ENCODE results near the gene CEPT1. TPM values are rescaled to one million over a fixed set of nuclear protein-coding genes. Genes with fewer than 3 reads are reported as not detected.

CEPT1 gene
- total and polyA plus RNA-seq, 2 donors (not counting 1 experiment from before 2014, with no cell fraction given): 26.4 to 74.5 TPM

DNA sequence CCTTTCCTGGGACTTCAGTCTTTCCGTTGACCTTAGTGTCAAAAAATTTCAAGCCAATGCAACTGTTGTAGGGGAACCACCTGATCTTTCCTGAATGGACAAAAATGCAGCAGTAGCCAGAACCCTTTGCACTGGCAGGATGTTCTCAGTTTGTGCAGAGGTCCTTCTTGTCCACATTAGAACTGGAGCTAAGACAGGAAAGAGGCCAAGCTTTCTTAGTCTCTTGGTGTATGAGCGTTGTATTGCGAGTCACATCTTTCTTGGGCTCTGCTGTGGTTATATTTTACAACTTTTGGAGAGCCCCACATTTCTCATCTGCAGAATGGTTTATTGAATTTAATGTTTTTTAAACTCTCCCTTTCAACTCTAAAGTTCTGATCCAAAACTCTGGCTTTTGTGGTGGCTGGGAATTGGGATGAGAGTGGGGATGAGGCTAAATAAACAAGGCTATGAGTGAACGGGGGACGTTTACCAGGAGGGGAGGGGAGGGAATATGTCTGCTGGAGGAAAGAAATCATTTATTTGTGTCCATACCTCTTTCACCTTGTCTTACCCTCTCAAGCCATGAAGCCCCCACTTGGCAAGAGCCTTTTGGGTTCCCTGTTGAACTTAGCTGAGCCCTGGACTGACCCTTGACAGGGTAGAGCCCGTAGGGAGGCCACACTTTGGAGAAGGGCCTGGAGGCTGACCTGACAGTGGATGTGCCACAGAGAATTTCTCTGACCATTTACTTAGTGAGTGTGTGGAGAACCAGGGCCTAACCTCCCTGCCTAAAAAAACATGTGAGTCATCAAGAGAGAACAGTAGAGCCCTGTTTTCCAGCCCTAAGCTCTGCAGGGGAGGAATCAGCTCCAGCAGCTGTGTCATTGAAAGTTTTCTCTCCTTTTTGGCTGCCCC is 88.1 kb downstream of the CEPT1 start:
- TF ChIP-seq CTCF (conservative IDR thresholded peaks at IDR 0.05 in 1 of 2, IDR thresholded peaks at IDR 0.05 in 1 of 2; ENCODE audit: low read depth in 1 of 2, low read length in 2 of 2) (no peak), EZH2 (IDR thresholded peaks at IDR 0.05; ENCODE audit: low read length, missing control alignments) (no peak)
- peak; percentile 92 to 94 for DNase-seq (ENCODE audit: low read depth in 2 of 2)
- Histone ChIP-seq H3K4me3 (replicated peaks in 1 of 4; ENCODE audit: control extremely low read depth in 1 of 4, insufficient read depth in 1 of 4, low read depth in 3 of 4, low read length in 4 of 4) (no peak overlapping the region), H3K4me1 (ENCODE audit: control insufficient read depth, extremely low read depth, insufficient read depth, low read length) (no peaks in the 10 kb centered on the region), H3K4me2 (ENCODE audit: extremely low read depth, insufficient read depth, low read length) (no peak overlapping the region), H3K79me2 (ENCODE audit: control insufficient read depth, insufficient read depth, low read length) (no peaks in the 10 kb centered on the region), H3K27me3 (ENCODE audit: control insufficient read depth, insufficient read depth, low read length) (no peaks in the 10 kb centered on the region), H3K9ac (ENCODE audit: insufficient read depth, low read length) (no peak overlapping the region), H3K27ac (ENCODE audit: insufficient read depth, low read length) (no peak overlapping the region), H4K20me1 (ENCODE audit: control insufficient read depth, extremely low read depth, insufficient read depth, low read length) (no peaks in the 10 kb centered on the region), H3K36me3 (ENCODE audit: control insufficient read depth, insufficient read depth, low read length) (no peaks in the 10 kb centered on the region), H3K9me3 (ENCODE audit: control insufficient read depth, insufficient read depth, low read depth, low read length) (no peaks in the 10 kb centered on the region), H2AFZ (ENCODE audit: low read length) (no peak overlapping the region)

GRCh38 chr1:111228748-111229126 is 88.7 kb downstream of the CEPT1 start:
- no peak overlapping the region for H3K27ac ChIP-seq (ENCODE audit: insufficient read depth, low read length)
- DNase-seq (ENCODE audit: low read depth in 2 of 2): no peak

GRCh38 chr1:111232134-111232533 is 92.1 kb downstream of the CEPT1 start:
- DNase-seq (ENCODE audit: low read depth in 2 of 2): no peak
- no peaks in the 10 kb centered on the region for H4K20me1 ChIP-seq (ENCODE audit: control insufficient read depth, extremely low read depth, insufficient read depth, low read length)
- H3K9ac ChIP-seq (ENCODE audit: insufficient read depth, low read length): no peak overlapping the region
- H2AFZ ChIP-seq (ENCODE audit: low read length): no peak overlapping the region
- H3K27ac ChIP-seq (ENCODE audit: insufficient read depth, low read length): no peak overlapping the region
- no peaks in the 10 kb centered on the region for H3K9me3 ChIP-seq (ENCODE audit: control insufficient read depth, insufficient read depth, low read depth, low read length)
- no peak overlapping the region for H3K4me2 ChIP-seq (ENCODE audit: extremely low read depth, insufficient read depth, low read length)
- no peaks in the 10 kb centered on the region for H3K36me3 ChIP-seq (ENCODE audit: control insufficient read depth, insufficient read depth, low read length)
- H3K4me1 ChIP-seq (ENCODE audit: control insufficient read depth, extremely low read depth, insufficient read depth, low read length): no peaks in the 10 kb centered on the region
- H3K27me3 ChIP-seq (ENCODE audit: control insufficient read depth, insufficient read depth, low read length): no peaks in the 10 kb centered on the region
- no peak overlapping the region for H3K4me3 ChIP-seq (replicated peaks in 1 of 4; ENCODE audit: control extremely low read depth in 1 of 4, insufficient read depth in 1 of 4, low read depth in 3 of 4, low read length in 4 of 4)
- TF ChIP-seq CTCF (conservative IDR thresholded peaks at IDR 0.05 in 1 of 2, IDR thresholded peaks at IDR 0.05 in 1 of 2; ENCODE audit: low read depth in 1 of 2, low read length in 2 of 2): no peak
- no peak for TF ChIP-seq EZH2 (IDR thresholded peaks at IDR 0.05; ENCODE audit: low read length, missing control alignments)
- H3K79me2 ChIP-seq (ENCODE audit: control insufficient read depth, insufficient read depth, low read length): no peaks in the 10 kb centered on the region

More at GRCh38 chr1:111228748-111229126, 88.7 kb downstream of the CEPT1 start:
- H3K4me3 ChIP-seq (replicated peaks in 1 of 4; ENCODE audit: control extremely low read depth in 1 of 4, insufficient read depth in 1 of 4, low read depth in 3 of 4, low read length in 4 of 4): no peak overlapping the region
- no peaks in the 10 kb centered on the region for H4K20me1 ChIP-seq (ENCODE audit: control insufficient read depth, extremely low read depth, insufficient read depth, low read length)
- no peak overlapping the region for H3K9ac ChIP-seq (ENCODE audit: insufficient read depth, low read length)
- H3K4me1 ChIP-seq (ENCODE audit: control insufficient read depth, extremely low read depth, insufficient read depth, low read length): no peaks in the 10 kb centered on the region
- no peaks in the 10 kb centered on the region for H3K27me3 ChIP-seq (ENCODE audit: control insufficient read depth, insufficient read depth, low read length)
- TF ChIP-seq EZH2 (IDR thresholded peaks at IDR 0.05; ENCODE audit: low read length, missing control alignments) (no peak), CTCF (conservative IDR thresholded peaks at IDR 0.05 in 1 of 2, IDR thresholded peaks at IDR 0.05 in 1 of 2; ENCODE audit: low read depth in 1 of 2, low read length in 2 of 2) (no peak)
- no peaks in the 10 kb centered on the region for H3K79me2 ChIP-seq (ENCODE audit: control insufficient read depth, insufficient read depth, low read length)
- H3K36me3 ChIP-seq (ENCODE audit: control insufficient read depth, insufficient read depth, low read length): no peaks in the 10 kb centered on the region
- no peak overlapping the region for H2AFZ ChIP-seq (ENCODE audit: low read length)
- H3K9me3 ChIP-seq (ENCODE audit: control insufficient read depth, insufficient read depth, low read depth, low read length): no peaks in the 10 kb centered on the region
- H3K4me2 ChIP-seq (ENCODE audit: extremely low read depth, insufficient read depth, low read length): no peak overlapping the region

All from fibroblast of lung (primary cell).